IMR-90 (cell line): ENCODE measurements around the gene OR8K1. TPM values are rescaled to one million over a fixed set of nuclear protein-coding genes. Genes with fewer than 3 reads are reported as not detected.

Experiments
- ATAC-seq: fragments of 200-7000 bp; cut with Tn5 transposase; 2 replicates; pipeline ENCODE4 v1.9.1; 2020; ENCODE audit warnings: low read depth, mild to moderate bottlenecking, moderate library complexity
- Bru-seq: library from RNA; stranded (reverse); fragments of 400-500 nt; gene quantifications from one replicate; lab custom pipeline; 2021; lab: Mats Ljungman, UMichigan
- BruChase-seq, 2 experiments: library from RNA; stranded (reverse); fragments of 400-500 nt; gene quantifications; one replicate each; lab custom pipeline; 2021; lab: Mats Ljungman, UMichigan
- BruUV-seq: library from RNA; stranded (reverse); fragments of 400-500 nt; replicated peaks from 2 replicates; lab custom pipeline; 2021; lab: Mats Ljungman, UMichigan
- CTCF ChIA-PET: fragments of 300-600 bp; formaldehyde crosslinking; extraction: SDS; loops from one replicate; lab custom pipeline; 2021; ENCODE audit warnings: antibody characterized with exemption; lab: Yijun Ruan, JAX
- POLR2A ChIA-PET: fragments of 300-600 bp; sonication (Branson Sonifier 250); formaldehyde crosslinking; loops from one replicate; lab custom pipeline; 2022; ENCODE audit warnings: antibody characterized with exemption; ENCODE audit not compliant: unreplicated experiment; lab: Charles Lee
- DNase-seq: peaks from one replicate; pipeline ENCODE4 v3.0.0; 2013
- H2AFZ ChIP-seq: replicated peaks from 2 replicates; pipeline ENCODE3; 2013; ENCODE audit warnings: low read length, mild to moderate bottlenecking; ENCODE audit not compliant: poor library complexity
- H2AK5ac ChIP-seq: 2 replicates; pipeline ENCODE4 v1.6.1; 2013; ENCODE audit warnings: low read depth, low read length, inconsistent platforms
- H2AK9ac ChIP-seq: replicated peaks from 2 replicates; pipeline ENCODE3; 2013; ENCODE audit warnings: mild to moderate bottlenecking, low read depth, low read length, moderate library complexity; ENCODE audit not compliant: poor library complexity
- H2BK120ac ChIP-seq: 2 replicates; pipeline ENCODE4 v1.6.1; 2013; ENCODE audit warnings: low read depth, low read length, inconsistent platforms
- H2BK15ac ChIP-seq: 3 replicates; pipeline ENCODE4 v1.6.1; 2013; ENCODE audit warnings: low read depth, low read length, inconsistent platforms
- H2BK20ac ChIP-seq: 2 replicates; pipeline ENCODE4 v1.6.1; 2013; ENCODE audit warnings: low read depth, mild to moderate bottlenecking, inconsistent platforms, low read length, moderate library complexity
- H2BK5ac ChIP-seq: 2 replicates; pipeline ENCODE4 v1.6.1; 2013; ENCODE audit warnings: mild to moderate bottlenecking, low read depth, low read length, inconsistent platforms; ENCODE audit not compliant: poor library complexity, severe bottlenecking
- H3K14ac ChIP-seq: replicated peaks from 2 replicates; pipeline ENCODE4 v1.6.1; 2013; ENCODE audit warnings: low read depth, low read length, inconsistent platforms
- H3K18ac ChIP-seq: 2 replicates; pipeline ENCODE4 v1.6.1; 2013; ENCODE audit warnings: low read depth, low read length, control low read depth
- H3K23ac ChIP-seq: 2 replicates; pipeline ENCODE4 v1.6.1; 2013; ENCODE audit warnings: low read depth, low read length, inconsistent platforms
- H3K27ac ChIP-seq: 2 replicates; pipeline ENCODE4 v1.5.1; 2013; ENCODE audit warnings: mild to moderate bottlenecking, control low read depth, low read length; ENCODE audit not compliant: insufficient read depth
- H3K27me3 ChIP-seq: 2 replicates; pipeline ENCODE4 v1.6.1; 2013; ENCODE audit warnings: low read length; ENCODE audit not compliant: control insufficient read depth, insufficient read depth
- H3K36me3 ChIP-seq: 2 replicates; pipeline ENCODE4 v1.6.1; 2013; ENCODE audit warnings: low read length, mixed read lengths; ENCODE audit not compliant: control insufficient read depth, insufficient read depth
- H3K4ac ChIP-seq: 2 replicates; pipeline ENCODE4 v1.6.1; 2013; ENCODE audit warnings: low read depth, low read length, inconsistent platforms
- H3K4me1 ChIP-seq: 2 replicates; pipeline ENCODE4 v1.6.1; 2013; ENCODE audit warnings: low read length, mixed read lengths; ENCODE audit not compliant: control insufficient read depth, insufficient read depth
- H3K4me2 ChIP-seq: 2 replicates; pipeline ENCODE4 v1.6.1; 2013; ENCODE audit warnings: low read depth, mild to moderate bottlenecking, control low read depth, low read length, moderate library complexity
- H3K4me3 ChIP-seq: 2 replicates; pipeline ENCODE4 v1.5.1; 2013; ENCODE audit warnings: low read depth, mild to moderate bottlenecking, control low read depth, low read length, moderate library complexity; ENCODE audit not compliant: insufficient read depth
- H3K56ac ChIP-seq: 2 replicates; pipeline ENCODE4 v1.6.1; 2013; ENCODE audit warnings: low read length, inconsistent platforms; ENCODE audit not compliant: insufficient read depth; ENCODE audit errors: extremely low read depth
- H3K79me1 ChIP-seq, 2 experiments: 2 replicates each; pipeline ENCODE4 v1.6.1; 2013; ENCODE audit warnings: low read length in 2 of 2, inconsistent platforms in 1 of 2, low read depth in 1 of 2
- H3K9ac ChIP-seq: 2 replicates; pipeline ENCODE4 v1.6.1; 2013; ENCODE audit warnings: low read depth, low read length, control low read depth
- H3K9me1 ChIP-seq: 2 replicates; pipeline ENCODE4 v1.6.1; 2013; ENCODE audit warnings: low read length, inconsistent platforms; ENCODE audit not compliant: insufficient read depth
- H3K9me3 ChIP-seq: 2 replicates; pipeline ENCODE4 v1.6.1; 2013; ENCODE audit warnings: low read length; ENCODE audit not compliant: control insufficient read depth, insufficient read depth
- H4K20me1 ChIP-seq: 2 replicates; pipeline ENCODE4 v1.6.1; 2013; ENCODE audit warnings: low read length, inconsistent platforms; ENCODE audit not compliant: insufficient read depth
- H4K5ac ChIP-seq: 2 replicates; pipeline ENCODE4 v1.6.1; 2013; ENCODE audit warnings: mild to moderate bottlenecking, low read depth, low read length, control low read depth
- H4K8ac ChIP-seq, 2 experiments: 2 replicates each; pipeline ENCODE4 v1.6.1; 2013; ENCODE audit warnings: low read depth in 2 of 2, low read length in 2 of 2, control low read depth in 1 of 2, inconsistent platforms in 1 of 2
- H4K91ac ChIP-seq: 2 replicates; pipeline ENCODE4 v1.6.1; 2013; ENCODE audit warnings: low read depth, low read length, inconsistent platforms; ENCODE audit not compliant: insufficient read depth
- BHLHE40 ChIP-seq: fragments of 150-350 bp; IDR thresholded peaks from 2 replicates; pipeline ENCODE4 v1.6.1; 2016; ENCODE audit warnings: mild to moderate bottlenecking, low read depth, low read length
- CEBPB ChIP-seq: IDR thresholded peaks from 2 replicates; pipeline ENCODE4 v1.6.1; 2012; ENCODE audit warnings: low read depth, low read length, improper control_type of control experiment
- CHD1 ChIP-seq: IDR thresholded peaks from 2 replicates; pipeline ENCODE4 v1.6.1; 2012; ENCODE audit warnings: low read depth, low read length, improper control_type of control experiment
- CTCF ChIP-seq: conservative IDR thresholded peaks from 2 replicates; pipeline ENCODE4 v1.5.1; 2012; ENCODE audit warnings: mild to moderate bottlenecking, low read depth, low read length, improper control_type of control experiment
- ELK1 ChIP-seq: fragments of 150-350 bp; IDR thresholded peaks from 2 replicates; pipeline ENCODE4 v1.6.1; 2016; ENCODE audit warnings: low read depth, mild to moderate bottlenecking, low read length, moderate library complexity, borderline replicate concordance
- FOS ChIP-seq: fragments of 150-350 bp; IDR thresholded peaks from 2 replicates; pipeline ENCODE4 v1.6.1; 2016; ENCODE audit warnings: low read depth, low read length
- MAFK ChIP-seq: IDR thresholded peaks from 2 replicates; pipeline ENCODE4 v1.6.1; 2012; ENCODE audit warnings: low read depth, low read length, improper control_type of control experiment
- MAZ ChIP-seq: IDR thresholded peaks from 2 replicates; pipeline ENCODE4 v1.6.1; 2012; ENCODE audit warnings: low read depth, mild to moderate bottlenecking, low read length, improper control_type of control experiment, moderate library complexity, borderline replicate concordance
- MXI1 ChIP-seq: IDR thresholded peaks from 2 replicates; pipeline ENCODE4 v1.6.1; 2012; ENCODE audit warnings: low read depth, mild to moderate bottlenecking, low read length, moderate library complexity, borderline replicate concordance
- NFE2L2 ChIP-seq: fragments of 150-350 bp; IDR thresholded peaks from 2 replicates; pipeline ENCODE4 v1.6.1; 2016; ENCODE audit warnings: low read depth, mild to moderate bottlenecking, low read length
- POLR2A ChIP-seq: IDR thresholded peaks from 2 replicates; pipeline ENCODE4 v1.6.1; 2012; ENCODE audit warnings: mild to moderate bottlenecking, low read depth, low read length
- RAD21 ChIP-seq: IDR thresholded peaks from 2 replicates; pipeline ENCODE4 v1.6.1; 2012; ENCODE audit warnings: low read length, improper control_type of control experiment
- RCOR1 ChIP-seq: IDR thresholded peaks from 2 replicates; pipeline ENCODE4 v1.6.1; 2012; ENCODE audit warnings: mild to moderate bottlenecking, low read length, improper control_type of control experiment; ENCODE audit not compliant: insufficient replicate concordance
- RFX5 ChIP-seq: IDR thresholded peaks from 2 replicates; pipeline ENCODE4 v1.8.0; 2012; ENCODE audit warnings: low read depth, mild to moderate bottlenecking, low read length, moderate library complexity
- SMC3 ChIP-seq: fragments of 150-350 bp; IDR thresholded peaks from 2 replicates; pipeline ENCODE4 v1.6.1; 2016; ENCODE audit warnings: low read depth, mild to moderate bottlenecking, antibody characterized with exemption, low read length, moderate library complexity
- USF2 ChIP-seq: fragments of 150-350 bp; IDR thresholded peaks from 2 replicates; pipeline ENCODE4 v1.6.1; 2017; ENCODE audit warnings: mild to moderate bottlenecking, antibody characterized with exemption, low read length, low read depth
- WGBS, 2 experiments: methylation state at CpG; one replicate each; pipeline versions ENCODE4 v1.1.5 to v1.1.7; 2013; ENCODE audit warnings: missing lambda C conversion rate in 2 of 2; ENCODE audit not compliant: insufficient read length in 1 of 2; ENCODE audit errors: extremely low coverage in 2 of 2; 5-methylcytosine and 5-hydroxymethylcytosine counted together
- dilution Hi-C: fragments of 300-500 bp; cut with HindIII; formaldehyde crosslinking; loops from one replicate; pipeline ENCODE4 v1.14.3; 2018; ENCODE audit warnings: low sequenced_read_pairs; ENCODE audit not compliant: unreplicated experiment
- in situ Hi-C: fragments of 300-500 bp; cut with MboI; formaldehyde crosslinking; loops from 3 replicates; pipeline ENCODE4 v1.14.3; 2019; ENCODE audit warnings: low sequenced_read_pairs, inconsistent platforms, mixed read lengths
- intact Hi-C: fragments of 100-400 bp; cut with micrococcal nuclease; formaldehyde crosslinking; loops from 2 replicates; pipeline ENCODE4 v1.10.0; 2022
- long read RNA-seq: library from polyadenylated mRNA; unstranded; transcript quantifications from one replicate; pipeline ENCODE4 v2.0.0, GENCODE V29; 2021; ENCODE audit not compliant: unreplicated experiment
- polyA plus RNA-seq, 3 experiments: library from polyadenylated mRNA; depleted of rRNA; stranded (reverse); fragments of >200 nt; gene quantifications; 2 replicates each; pipeline ENCODE4 v1.2.3, GENCODE V29; 2012; ENCODE audit warnings: low replicate concordance in 1 of 3
- total RNA-seq: library from RNA; depleted of rRNA; stranded (reverse); fragments of >200 nt; gene quantifications from 2 replicates; pipeline ENCODE4 v1.2.3, GENCODE V29; 2012; rRNA removed

The OR8K1 gene
- total RNA-seq: not detected in 2 replicates
- not detected in 2 replicates for polyA plus RNA-seq (2012; rRNA removed)
- not detected in 2 replicates for polyA plus RNA-seq (2012; cell fraction: cytosol; rRNA removed)
- not detected in 2 replicates for polyA plus RNA-seq (2012; cell fraction: nucleus; rRNA removed; ENCODE audit: low replicate concordance)
- Bru-seq, nascent RNA: not detected
- not detected for BruChase-seq, experiment 1, labeled RNA remaining after a 6-hour chase
- BruChase-seq, experiment 2, labeled RNA remaining after a 2-hour chase: not detected
- long read RNA-seq: 0 reads

GRCh38 chr11:56345739-56346138 is at the start of gene OR8K1:
TSS of gene OR8K1 (plus strand) at chr11:56346039. CDS start at chr11:56346039, 0 bp downstream.
- Histone ChIP-seq H3K4me1 (no peaks in the 10 kb centered on the region), H4K5ac (no peak within 1 kb of the TSS), H3K4ac (no peak within 1 kb of the TSS), H2BK20ac (no peak within 1 kb of the TSS), H3K27ac (no peak within 1 kb of the TSS), H3K18ac (no peak within 1 kb of the TSS), H3K9me1 (no peaks in the 10 kb centered on the region), H3K79me1 (no peaks in the 10 kb centered on the region), H3K36me3 (no peaks in the 10 kb centered on the region), H4K20me1 (no peaks in the 10 kb centered on the region), H2BK120ac (no peak within 1 kb of the TSS), H3K56ac (no peak within 1 kb of the TSS), H3K23ac (no peak within 1 kb of the TSS), H4K91ac (no peak within 1 kb of the TSS), H3K14ac (no peak within 1 kb of the TSS), H3K9me3 (0 out of 2 replicates have a peak, but pooled peaks cover 1% of the 10 kb centered on the region), H2AK9ac (no peak within 1 kb of the TSS), H2AK5ac (no peak within 1 kb of the TSS), H3K4me3 (no peak within 1 kb of the TSS), H3K9ac (no peak within 1 kb of the TSS), H3K4me2 (no peak within 1 kb of the TSS), H3K27me3 (no peaks in the 10 kb centered on the region), H2BK15ac (no peak within 1 kb of the TSS), H2AFZ (no peak within 1 kb of the TSS), H2BK5ac (no peak within 1 kb of the TSS), H4K8ac (no peak within 1 kb of the TSS)
- dilution Hi-C loops: no loop called here
- TF ChIP-seq POLR2A: no peak
- TF ChIP-seq NFE2L2: no peak
- TF ChIP-seq BHLHE40: no peak
- no peak for TF ChIP-seq CEBPB
- TF ChIP-seq CTCF: no peak
- no peak for TF ChIP-seq MXI1
- no peak for TF ChIP-seq USF2
- TF ChIP-seq MAFK: no peak
- no peak for TF ChIP-seq CHD1
- no peak for TF ChIP-seq FOS
- no peak for TF ChIP-seq MAZ
- TF ChIP-seq ELK1: no peak
- no peak for TF ChIP-seq RCOR1
- TF ChIP-seq RAD21: no peak
- no peak for TF ChIP-seq RFX5
- TF ChIP-seq SMC3: no peak
- ChIA-PET POLR2A (no interaction called here), CTCF (no interaction called here)
- in situ Hi-C loops: no loop called here
- intact Hi-C loops: no loop called here
- DNase-seq: no peak
- BruUV-seq: no TSS peak
- no CpG with 5 or more reads among the region's 1 CpG for WGBS, 2 experiments
- no peak for ATAC-seq
